ENCODE data around the gene MT2A.

Gene MT2A

DNA sequence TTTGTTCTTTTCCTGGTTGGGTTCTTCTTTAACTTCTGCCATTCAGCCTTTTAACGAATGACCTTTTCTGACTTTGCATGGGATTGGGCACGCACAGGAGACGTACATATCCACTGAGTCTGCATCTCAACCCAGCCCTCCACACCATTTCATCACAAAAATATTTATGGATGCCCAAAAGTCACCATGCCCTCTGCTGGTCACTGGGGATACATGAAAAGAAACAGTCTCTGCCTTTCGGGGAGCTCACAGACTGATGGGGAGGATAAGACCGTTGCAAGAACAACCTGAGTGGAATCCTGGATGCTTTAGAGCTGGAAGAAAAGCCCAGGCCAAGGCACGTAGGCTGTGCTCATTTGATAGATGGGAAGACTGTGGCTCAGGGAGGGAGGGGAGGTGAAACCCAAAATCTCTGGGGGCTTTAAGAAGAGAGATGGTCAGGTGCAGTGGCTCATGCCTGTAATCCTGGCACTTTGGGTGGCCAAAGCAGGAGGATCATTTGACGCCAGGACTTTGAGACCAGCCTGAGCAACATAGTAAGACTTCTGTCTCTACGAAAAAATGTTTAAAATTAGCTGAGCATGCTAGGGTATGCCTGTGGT, 7.9 kb upstream of the MT2A start:
- DNase-seq (ENCODE audit: low read depth in 2 of 2): no peak

DNA sequence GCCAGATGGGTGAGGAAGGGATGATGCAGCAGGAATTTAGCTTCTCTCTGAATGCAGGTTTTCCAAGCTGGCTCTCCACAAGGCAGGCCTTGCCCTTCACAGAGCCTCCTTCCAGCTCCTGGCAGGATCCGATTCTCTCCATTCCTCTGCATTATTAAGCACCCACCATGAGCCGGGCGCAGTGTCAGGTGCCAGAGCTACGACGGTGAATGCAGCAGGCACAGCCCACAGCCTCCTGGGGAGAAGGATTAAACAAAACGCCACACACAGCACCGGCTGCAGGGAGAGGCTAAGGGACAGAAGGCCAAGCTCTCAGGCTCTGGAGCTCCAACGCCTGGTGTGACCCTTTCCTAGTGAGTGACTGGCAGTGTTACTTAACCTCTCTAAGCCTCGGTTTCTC, 7.1 kb upstream of the MT2A start:
- no peak for DNase-seq (ENCODE audit: low read depth in 2 of 2)

DNA sequence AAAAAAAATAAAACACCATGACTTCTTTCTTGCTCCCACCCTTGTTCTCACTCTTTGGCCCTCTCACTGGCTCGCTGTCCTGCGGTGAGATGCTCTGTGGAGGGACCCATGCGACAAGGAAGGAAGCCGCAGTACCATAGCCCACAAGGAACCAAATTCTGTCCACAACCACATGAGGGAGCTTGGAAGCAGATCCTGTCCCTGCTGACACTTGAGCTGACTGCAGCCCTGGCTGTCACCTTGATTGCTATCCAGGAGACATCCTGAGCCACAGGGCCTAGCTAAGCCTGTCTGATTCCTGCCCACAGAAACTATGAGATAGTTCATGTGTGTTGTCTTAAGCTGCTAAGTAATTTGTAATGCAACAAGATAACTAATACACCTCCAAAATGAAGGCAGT, 4.8 kb upstream of the MT2A start:
- DNase-seq (ENCODE audit: low read depth in 2 of 2): no peak

DNA sequence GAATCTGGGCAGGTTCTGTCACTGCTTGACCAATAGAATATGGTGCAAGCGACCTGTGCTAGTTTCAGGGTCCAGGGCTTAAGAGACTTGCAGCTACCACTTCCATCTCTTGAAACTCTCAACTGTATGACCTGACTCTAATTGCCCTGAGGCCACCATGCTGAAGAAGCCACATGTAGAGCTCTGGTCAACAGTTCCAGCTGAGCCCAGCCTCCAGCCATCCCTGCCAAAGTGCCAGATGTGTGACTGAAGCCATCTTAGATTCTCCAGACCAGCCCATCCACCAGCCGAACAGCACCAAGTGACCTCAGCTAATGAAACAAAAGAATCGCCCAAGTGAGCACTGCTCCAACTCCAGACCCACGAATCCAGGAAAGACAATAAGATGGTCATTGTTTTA, 3.4 kb upstream of the MT2A start:
- no peak for DNase-seq (ENCODE audit: low read depth in 2 of 2)

DNA sequence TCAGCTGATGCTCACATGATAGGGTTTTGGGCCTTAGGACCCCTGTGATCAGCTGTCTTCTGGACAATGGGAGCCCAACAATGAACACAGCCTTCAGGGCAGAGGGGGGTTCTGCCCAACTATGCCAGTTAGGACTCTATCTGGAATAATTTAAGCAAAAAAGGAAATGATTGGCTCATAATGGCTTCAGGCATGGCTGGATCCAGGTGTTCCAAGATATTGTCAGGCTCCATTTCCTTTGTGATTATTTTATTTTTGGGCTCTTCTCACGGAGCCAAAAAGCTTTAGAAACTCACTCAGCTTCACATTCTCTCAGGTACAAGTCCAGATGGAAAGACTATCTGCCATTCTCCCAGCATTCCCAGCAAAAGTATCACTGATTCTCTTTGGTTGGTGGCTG, 2.9 kb upstream of the MT2A start:
- no peak for DNase-seq (ENCODE audit: low read depth in 2 of 2)

DNA sequence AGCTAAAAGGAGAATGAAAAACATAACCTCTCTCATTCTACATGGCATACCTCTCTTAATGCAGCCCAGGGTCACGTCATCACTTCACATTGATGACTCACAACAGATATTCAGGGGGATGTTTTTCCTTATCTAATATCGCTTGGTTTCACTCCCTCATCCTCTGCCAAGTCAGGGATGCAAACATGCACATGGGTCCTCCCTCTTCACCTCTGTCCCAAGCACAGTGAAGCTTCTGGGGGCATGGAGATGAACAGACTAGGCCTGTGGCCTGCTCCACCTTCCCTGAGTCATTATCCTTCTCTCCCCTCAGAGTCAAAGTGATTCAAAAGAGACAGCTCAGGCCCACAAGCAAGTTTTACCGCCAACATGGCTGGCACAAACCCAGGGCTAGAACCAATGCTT, 2.3 kb upstream of the MT2A start:
- DNase-seq (ENCODE audit: low read depth in 2 of 2): no peak

DNA sequence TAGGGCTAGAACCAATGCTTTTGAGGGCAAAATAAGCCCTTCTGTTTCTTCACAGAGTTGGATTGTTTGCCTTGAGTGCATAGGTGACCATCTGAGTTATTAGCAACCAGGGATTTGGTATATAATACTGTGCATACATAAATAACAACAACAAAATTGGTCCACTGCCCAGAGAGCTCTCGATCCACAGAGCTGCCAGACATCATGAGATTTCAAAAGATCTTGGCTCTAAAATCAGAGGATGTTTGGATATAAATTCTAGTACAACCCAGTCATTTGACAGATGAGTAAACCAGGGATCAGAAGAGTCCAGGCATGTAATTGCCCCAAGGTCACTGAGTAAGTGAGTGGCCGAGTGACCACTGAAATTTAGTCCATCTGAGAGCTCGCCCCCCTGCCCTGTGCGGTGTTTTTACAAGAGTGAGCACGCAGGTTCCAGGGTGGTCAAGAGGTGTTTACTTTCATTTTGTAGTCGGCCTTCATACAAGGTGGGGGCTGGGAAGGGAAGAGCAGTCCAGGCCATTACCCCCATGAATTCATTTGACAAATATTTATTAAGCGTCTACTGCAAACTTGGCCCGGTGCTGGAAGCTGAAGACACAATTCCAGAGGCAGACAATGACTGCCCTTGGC, 1.8 kb upstream of the MT2A start:
- no peak for DNase-seq (ENCODE audit: low read depth in 2 of 2)

DNA sequence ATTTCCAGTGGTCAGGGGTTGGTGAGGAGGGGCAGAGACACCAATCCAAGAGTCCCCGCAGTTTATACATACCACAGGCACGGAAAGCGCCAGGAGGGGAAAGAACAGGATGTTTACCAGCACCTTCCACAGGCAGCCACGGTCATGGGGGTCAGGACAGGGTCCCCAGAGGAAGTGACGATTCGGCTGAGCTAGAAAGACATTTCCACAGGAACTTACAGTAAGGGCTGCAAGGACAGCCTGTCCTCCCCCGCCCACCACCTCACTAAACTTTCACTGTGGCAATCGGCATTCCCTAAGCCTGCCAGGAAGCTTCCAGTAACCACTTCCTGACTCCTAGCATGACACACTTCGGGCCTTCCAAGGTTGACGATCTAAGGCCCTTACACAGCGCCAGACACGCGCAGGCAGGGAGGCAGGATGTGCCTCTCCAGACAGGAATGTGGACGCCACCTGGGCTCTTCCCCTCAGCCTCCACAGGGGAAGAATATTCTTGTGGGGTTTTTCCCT, 1.2 kb upstream of the MT2A start:
- no peak for DNase-seq (ENCODE audit: low read depth in 2 of 2)

DNA sequence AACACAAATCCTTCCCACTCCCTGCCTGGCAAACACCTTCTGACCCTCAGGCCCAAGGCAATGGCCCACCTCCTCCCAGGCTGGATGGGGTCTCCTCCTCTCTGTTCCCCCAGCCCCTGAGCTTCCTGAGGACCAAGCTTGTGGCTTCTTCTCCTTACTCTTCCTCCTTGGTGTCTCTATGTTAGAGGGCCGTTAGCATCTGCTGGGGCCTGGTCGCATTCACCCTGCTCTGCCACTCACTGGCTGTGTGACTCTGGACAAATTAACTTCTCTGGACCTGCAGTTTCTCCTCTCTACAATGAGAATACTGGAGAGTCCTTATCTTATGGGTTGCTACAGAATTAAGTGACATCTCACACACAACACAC, 725 bp upstream of the MT2A start:
- no peak for DNase-seq (ENCODE audit: low read depth in 2 of 2)

DNA sequence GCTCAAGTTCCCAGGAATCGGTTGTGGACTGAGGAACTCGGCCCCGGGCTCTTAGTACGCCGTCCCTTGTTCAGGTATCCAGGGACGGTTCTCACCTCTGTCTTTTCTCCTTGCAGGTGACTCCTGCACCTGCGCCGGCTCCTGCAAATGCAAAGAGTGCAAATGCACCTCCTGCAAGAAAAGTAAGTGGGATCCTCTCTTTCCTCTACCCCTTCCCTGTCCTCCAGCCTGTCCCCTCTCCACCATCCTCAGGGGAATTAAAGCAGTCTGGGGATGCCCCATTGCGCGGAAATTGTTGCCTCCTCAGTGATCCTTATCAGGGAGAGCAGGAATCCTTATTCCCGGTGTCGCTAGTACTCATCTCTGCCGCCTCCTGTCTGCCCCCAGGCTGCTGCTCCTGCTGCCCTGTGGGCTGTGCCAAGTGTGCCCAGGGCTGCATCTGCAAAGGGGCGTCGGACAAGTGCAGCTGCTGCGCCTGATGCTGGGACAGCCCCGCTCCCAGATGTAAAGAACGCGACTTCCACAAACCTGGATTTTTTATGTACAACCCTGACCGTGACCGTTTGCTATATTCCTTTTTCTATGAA, 585 bp downstream of the MT2A start:
- no peak for DNase-seq (ENCODE audit: low read depth in 2 of 2)

DNA sequence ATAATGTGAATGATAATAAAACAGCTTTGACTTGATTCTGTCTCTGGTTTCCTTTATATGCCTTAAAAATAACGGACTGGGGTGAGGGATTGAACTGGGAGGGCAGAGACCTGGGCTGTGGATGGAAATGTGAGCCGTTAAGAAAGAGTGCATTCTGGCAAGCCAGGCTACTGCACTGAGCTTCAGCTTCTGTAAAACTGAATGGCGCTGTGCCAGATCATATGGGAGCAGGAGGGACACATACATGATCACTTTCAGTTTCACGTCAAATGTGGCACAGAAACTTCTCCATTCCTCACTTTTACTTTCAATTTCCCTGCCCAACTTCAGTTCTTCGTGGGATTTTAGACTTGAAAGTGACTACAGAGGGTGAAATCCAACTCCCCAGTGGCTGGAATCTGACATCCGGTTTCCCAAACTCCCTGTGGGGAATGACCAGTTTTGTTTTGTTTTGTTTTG, 1.1 kb downstream of the MT2A start:
- peak; percentile 66 to 69 for DNase-seq (ENCODE audit: low read depth in 2 of 2)

DNA sequence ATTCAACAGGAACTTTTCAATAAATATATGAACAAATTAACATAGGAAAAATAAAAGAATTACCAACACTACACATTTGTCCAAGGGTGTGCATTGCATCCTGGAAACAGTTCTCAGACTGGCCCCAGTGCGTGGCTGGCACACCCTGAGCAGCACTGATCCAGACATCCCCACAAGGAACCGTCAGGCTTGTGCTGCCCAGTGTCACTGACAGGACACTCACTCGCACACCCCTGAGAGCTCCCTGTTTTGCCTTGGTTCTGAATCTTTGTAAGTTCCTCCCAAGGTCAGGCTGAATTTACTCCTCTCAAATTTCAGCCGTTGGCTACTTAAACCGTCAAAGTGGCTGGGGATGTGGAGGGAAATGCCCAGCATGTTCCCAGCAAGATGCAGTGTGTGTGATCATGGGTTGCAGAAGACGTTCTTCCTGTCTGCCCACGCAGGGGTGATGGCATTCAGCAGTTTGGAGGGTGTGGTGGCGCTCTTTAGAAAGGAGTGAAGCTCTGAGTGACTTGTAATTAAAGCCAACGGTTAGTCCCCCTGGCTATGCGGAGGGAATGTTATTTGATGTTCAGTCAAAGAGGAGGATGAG, 1.7 kb downstream of the MT2A start:
- DNase-seq (ENCODE audit: low read depth in 2 of 2): peak; percentile 69 to 75

DNA sequence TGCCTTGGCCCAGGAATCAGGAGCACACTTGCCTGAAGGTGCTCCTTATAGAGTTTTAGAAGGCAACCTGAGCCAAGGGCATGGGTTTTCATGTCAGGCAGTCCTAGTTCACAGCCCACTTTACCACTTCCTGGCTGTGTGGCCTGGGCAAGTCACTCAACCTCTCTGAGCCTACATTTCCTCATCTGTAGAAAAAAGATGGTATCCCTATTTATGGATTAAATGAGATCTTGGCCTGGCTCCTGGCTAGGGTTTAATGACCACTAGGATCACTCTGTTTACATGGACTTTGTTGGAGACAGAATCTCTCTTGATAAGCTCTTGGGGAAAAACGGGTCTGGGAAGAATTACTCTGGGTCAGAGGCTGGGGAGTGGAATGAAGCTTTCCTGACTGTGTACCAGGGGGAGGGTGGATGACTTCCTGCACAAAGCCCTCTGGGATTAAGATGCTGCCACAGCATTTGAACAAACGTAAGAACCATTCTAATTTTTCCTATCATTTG, 2.3 kb downstream of the MT2A start:
- no peak for DNase-seq (ENCODE audit: low read depth in 2 of 2)

DNA sequence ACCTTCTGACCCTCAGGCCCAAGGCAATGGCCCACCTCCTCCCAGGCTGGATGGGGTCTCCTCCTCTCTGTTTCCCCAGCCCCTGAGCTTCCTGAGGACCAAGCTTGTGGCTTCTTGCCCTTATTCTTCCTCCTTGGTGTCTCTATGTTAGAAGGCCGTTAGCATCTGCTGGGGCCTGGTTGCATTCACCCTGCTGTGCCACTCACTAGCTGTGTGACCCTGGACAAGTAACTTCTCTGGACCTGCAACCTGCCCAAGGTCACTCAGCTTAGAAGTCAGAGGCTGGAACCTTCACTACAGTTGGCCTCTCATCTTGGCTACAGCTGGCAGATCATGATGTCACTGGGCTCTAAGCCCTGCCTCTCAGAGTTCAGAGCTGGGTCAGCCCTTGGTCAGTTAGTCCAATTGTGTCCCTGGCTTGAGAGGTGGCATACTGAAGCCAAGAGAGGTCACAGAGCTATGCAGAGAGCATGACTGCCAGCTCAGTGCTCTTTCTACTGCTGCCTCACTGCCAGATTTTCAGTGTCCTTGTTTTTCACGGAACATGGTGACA, 3.0 kb downstream of the MT2A start:
- DNase-seq (ENCODE audit: low read depth in 2 of 2): no peak

DNA sequence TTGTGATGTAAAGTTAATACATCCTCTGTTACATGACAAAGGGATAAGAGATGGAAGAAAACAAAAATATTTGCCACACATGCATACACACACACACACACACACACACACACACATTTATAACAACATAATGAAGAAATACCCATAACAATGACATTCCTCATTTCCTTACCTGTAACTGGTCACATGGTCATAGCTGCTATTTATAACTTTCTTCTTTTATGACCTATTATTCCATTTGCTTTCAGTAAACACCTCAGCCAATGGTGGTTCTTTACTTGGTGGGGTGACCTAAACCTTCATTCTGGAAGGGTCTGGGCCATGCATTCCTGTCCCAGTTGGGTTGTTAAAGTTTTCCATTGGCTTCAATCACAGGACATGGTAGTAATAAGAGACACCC, 5.3 kb downstream of the MT2A start:
- no peak for DNase-seq (ENCODE audit: low read depth in 2 of 2)

DNA sequence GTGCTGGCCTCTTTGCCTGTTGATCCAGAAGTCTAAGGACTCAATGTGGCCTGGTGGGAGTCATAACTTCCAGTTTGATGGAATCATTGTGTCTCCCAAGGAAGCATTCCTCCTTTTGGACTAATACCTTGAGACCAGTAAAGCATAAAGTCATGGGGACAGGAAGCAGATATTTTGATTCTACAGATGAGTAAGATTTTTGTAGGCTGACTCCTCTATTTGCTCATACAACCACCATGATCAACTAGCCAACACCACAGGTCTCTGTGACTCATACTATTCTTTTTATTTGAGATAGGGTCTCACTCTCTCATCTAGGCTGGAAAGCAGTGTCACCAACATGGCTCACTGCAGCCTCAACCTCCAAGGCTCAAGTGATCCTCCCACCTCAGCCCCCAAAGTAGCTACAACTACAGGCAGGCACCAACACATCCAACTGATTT, 6.2 kb downstream of the MT2A start:
- no peak for DNase-seq (ENCODE audit: low read depth in 2 of 2)

DNA sequence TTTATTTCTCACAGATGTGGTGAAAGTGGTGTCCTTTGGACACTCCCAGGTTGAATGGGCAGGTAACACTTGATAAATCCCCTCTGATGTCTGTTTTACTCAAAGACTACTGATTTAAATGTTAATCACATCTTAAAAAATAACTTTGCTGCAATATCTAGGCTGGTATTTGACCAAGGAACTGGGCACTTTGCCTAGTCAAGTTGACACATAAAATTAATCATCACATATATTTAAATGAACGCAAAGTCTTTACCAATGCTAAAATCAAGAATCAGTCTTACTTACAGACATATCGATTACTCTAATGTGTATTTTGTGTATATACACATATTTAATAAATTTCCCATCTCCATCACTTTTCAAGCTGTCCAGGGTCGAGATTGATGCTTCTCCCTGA, 7.0 kb downstream of the MT2A start:
- DNase-seq (ENCODE audit: low read depth in 2 of 2): no peak

DNA sequence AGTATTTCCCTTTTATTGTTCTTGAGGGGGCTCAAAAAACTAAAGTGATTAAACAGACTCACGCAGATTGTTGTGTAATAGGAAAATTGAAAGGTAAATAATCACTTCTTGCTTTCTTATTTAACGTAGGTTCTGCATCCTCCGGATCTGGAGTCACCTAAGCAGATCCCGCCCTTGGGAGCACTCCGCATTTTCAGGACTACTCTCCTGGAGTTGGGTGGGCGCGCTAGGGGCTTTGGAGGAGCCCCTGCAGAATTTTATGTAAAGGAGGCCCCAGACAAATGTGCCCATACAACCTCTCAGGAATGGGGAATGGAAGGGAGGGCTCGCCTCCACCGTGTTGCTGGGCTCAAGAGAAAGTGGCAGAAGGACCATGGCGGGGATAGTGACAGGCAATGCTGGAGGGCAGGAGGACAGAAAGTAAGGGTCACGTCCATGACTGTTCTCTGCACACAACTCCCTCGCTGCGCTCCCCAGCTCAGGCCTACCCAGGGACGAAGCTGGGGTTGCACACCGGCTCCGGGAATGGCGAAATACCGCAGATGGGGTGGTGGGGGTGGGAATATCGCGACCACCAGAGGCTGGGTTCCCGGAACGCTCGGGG, 8.3 kb downstream of the MT2A start:
- no peak for DNase-seq (ENCODE audit: low read depth in 2 of 2)

DNA sequence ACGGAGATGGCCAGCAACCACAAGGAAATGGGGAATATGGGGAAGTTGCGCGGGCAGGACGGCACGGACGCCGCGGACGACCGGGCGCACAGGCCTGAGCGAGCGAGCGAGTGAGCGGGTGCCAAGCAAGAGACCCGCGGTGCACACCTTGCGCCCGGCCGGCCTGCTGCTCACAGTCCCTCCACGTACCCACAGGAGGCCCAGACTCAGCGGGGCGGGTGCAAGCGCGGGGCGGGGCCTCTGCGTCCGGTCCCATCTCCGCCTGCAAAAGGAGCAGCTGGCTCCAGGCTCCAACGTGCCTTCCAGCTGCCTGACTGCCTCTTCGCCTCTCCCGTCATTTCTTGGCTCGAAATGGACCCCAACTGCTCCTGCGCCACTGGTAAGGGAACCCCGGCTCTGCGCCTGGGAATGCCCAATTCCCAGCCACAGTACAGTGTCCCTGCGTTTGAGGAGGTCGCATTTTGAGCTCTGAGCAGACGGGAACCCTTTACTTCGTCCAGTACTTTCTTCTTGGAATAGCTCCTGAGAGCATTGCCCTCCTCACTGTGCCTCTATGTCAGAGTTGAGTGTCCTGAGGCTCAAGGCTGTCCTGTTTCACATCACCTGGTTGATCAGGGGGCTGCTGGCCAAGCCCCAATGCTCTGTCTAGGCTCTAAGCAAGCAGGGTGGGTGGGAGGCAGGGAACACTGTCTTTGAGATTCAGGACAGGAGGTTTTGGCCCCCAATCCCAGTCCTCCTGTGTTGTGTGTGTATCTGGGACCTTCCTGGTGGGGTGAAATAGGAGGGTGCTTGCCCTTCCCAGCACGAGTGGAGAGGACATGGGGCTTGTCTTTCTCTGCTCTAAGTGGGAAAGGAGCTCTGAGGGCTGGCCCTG, 9.1 kb downstream of the MT2A start:
- DNase-seq (ENCODE audit: low read depth in 2 of 2): peak; percentile 45 to 63

DNA sequence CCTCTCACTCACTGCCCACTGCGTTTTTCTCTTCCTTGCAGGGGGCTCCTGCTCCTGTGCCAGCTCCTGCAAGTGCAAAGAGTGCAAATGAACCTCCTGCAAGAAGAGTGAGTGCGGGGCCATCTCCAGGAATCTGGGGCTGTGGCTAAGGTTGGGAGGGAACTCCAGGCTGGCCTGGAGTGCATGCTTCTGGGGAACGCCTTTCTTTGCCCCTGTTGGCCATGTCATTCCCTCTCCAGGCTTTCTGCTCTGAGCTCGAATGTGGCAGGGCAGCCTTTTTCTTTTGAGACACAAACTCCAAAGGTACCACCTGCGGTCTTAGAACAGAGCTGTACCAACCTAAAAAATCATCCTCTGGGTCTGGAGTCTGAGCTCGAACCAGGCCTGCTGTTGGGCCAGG, 9.8 kb downstream of the MT2A start:
- DNase-seq (ENCODE audit: low read depth in 2 of 2): no peak

DNA sequence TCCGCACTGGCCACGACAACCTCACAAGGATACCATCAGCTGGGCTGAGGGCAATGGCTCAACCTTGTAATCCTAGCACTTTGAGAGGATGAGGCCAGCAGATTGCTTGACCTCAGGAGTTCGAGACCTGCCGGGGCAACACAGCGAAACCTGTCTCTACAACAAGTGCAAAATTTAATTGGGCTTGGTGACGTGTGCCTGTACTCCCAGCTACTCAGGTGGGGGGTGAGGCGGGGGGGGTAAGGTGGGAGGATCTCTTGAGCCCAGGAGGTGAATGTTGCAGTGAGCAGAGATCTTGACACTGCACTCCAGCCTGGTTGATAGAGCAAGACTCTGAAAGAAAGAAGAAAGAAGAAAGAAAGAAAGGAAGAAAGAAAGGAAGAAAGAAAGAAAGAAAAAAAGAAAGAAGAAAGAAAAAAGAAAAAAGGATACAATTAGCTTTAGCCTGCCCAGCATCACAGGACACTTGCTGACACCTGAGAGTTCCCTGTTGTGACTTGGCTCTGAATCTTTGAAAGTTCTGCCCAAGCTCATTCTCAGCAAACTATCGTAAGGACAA, 12.0 kb downstream of the MT2A start:
- DNase-seq (ENCODE audit: low read depth in 2 of 2): no peak
